Calu3 (cell line): Measurements from ENCODE around the gene PPP1R3G. TPM values are rescaled to one million over a fixed set of nuclear protein-coding genes. Genes with fewer than 3 reads are reported as not detected.

Source experiments
- BruUV-seq: library from RNA; stranded (reverse); fragments of 400-500 nt; replicated peaks from 2 replicates; lab custom pipeline; 2021; lab: Mats Ljungman, UMichigan
- CTCF ChIA-PET: fragments of 300-600 bp; sonication (Branson Sonifier 250); formaldehyde crosslinking; loops from one replicate; lab custom pipeline; 2022; ENCODE audit warnings: antibody characterized with exemption; lab: Charles Lee
- DNase-seq: peaks from one replicate; pipeline ENCODE4 v3.0.0; 2022
- H3K27ac Mint-ChIP-seq: one replicate; pipeline ENCODE4 v1.8.0; 2022; ENCODE audit warnings: mixed read lengths; ENCODE audit not compliant: unreplicated experiment
- H3K27me3 Mint-ChIP-seq: one replicate; pipeline ENCODE4 v1.8.0; 2022; ENCODE audit warnings: mixed read lengths; ENCODE audit not compliant: unreplicated experiment
- H3K36me3 Mint-ChIP-seq: one replicate; pipeline ENCODE4 v1.8.0; 2022; ENCODE audit warnings: mild to moderate bottlenecking, moderate library complexity, mixed read lengths; ENCODE audit not compliant: insufficient read depth, unreplicated experiment
- H3K4me1 Mint-ChIP-seq: one replicate; pipeline ENCODE4 v1.8.0; 2022; ENCODE audit warnings: mild to moderate bottlenecking, low read depth, mixed read lengths; ENCODE audit not compliant: unreplicated experiment
- H3K4me3 Mint-ChIP-seq: one replicate; pipeline ENCODE4 v1.8.0; 2022; ENCODE audit warnings: mild to moderate bottlenecking, low read depth, moderate library complexity, mixed read lengths; ENCODE audit not compliant: unreplicated experiment
- H3K9me3 Mint-ChIP-seq: one replicate; pipeline ENCODE4 v1.8.0; 2022; ENCODE audit warnings: low read depth, mixed read lengths; ENCODE audit not compliant: unreplicated experiment
- intact Hi-C: fragments of 100-400 bp; cut with micrococcal nuclease; formaldehyde crosslinking; loops from one replicate; pipeline ENCODE4 v1.10.0; 2022; ENCODE audit not compliant: unreplicated experiment
- total RNA-seq: library from RNA; stranded (reverse); gene quantifications from 2 replicates; pipeline ENCODE4 v1.2.3, GENCODE V29; 2022
- TF ChIP-seq, protein P1 (sequence below): fragments of 200-600 bp; IDR thresholded peaks from one replicate; pipeline ENCODE4 v1.8.0; 2022; ENCODE audit warnings: antibody characterized with exemption; ENCODE audit not compliant: unreplicated experiment

The PPP1R3G gene
- total RNA-seq, 1 experiment from 2014 or later, result 0.07 TPM

DNA sequence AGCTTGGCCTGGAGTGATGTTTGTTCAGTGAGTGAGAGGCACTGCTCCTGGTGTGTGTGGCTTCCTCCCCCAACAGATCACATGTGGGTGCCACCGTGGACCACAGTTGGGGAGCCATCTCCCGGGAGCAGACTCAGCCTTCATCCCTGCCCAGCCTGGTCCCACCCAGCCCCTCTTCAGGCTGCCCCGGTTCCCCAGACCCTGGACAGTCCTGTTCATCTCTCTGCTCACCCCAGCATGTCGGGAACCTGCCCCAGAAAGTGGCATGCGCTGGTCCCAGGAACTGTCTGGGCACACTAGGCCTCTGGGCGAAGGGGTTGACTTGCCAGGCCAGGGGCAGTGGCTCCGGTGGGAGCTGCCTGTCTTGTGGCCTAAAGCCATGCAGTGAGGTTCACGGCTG, 21.5 kb upstream of the PPP1R3G start:
- Mint-ChIP-seq H3K9me3 (no peaks in the 10 kb centered on the region), H3K4me1 (no peaks in the 10 kb centered on the region), H3K27ac (no peak overlapping the region), H3K36me3 (no peaks in the 10 kb centered on the region), H3K4me3 (no peak overlapping the region), H3K27me3 (no peaks in the 10 kb centered on the region)
- CTCF ChIA-PET, result no interaction called here
- no peak for DNase-seq
- no TSS peak for BruUV-seq
- TF ChIP-seq, protein P1, sequence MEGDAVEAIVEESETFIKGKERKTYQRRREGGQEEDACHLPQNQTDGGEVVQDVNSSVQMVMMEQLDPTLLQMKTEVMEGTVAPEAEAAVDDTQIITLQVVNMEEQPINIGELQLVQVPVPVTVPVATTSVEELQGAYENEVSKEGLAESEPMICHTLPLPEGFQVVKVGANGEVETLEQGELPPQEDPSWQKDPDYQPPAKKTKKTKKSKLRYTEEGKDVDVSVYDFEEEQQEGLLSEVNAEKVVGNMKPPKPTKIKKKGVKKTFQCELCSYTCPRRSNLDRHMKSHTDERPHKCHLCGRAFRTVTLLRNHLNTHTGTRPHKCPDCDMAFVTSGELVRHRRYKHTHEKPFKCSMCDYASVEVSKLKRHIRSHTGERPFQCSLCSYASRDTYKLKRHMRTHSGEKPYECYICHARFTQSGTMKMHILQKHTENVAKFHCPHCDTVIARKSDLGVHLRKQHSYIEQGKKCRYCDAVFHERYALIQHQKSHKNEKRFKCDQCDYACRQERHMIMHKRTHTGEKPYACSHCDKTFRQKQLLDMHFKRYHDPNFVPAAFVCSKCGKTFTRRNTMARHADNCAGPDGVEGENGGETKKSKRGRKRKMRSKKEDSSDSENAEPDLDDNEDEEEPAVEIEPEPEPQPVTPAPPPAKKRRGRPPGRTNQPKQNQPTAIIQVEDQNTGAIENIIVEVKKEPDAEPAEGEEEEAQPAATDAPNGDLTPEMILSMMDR, result no peak
- intact Hi-C loops, result no loop called here

DNA sequence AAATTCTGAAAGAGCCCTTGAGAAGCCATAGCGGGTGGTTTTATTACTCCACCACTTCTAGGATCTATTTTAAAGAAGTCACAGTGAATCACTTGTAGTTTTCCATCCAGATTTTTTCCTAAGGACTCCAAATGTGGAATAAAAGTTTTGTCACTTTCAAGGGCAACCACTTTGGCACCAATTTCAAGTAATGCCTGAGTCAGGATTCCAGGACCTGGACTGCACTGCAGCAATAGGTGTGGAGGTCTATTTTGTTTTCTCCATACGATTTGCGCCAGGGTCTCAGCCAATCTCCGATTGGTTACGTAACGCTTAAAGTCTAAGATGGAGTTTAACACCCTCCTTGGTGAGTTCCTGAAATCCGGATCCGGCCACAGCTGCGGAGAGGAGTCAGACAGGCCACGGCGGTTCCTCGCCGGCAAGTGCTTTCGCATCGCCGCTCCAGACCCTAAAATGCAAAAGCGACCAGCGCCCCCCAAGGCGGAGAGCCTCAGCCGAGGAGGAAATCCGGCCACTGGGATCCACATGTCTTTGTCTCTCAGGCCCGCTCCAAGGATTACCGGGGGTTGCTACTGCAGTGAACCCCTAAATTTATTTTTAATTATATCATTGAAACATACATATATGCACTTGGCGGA, 18.6 kb upstream of the PPP1R3G start:
- Mint-ChIP-seq H3K4me3 (no peak overlapping the region), H3K36me3 (no peaks in the 10 kb centered on the region), H3K27me3 (no peaks in the 10 kb centered on the region), H3K4me1 (no peaks in the 10 kb centered on the region), H3K27ac (no peak overlapping the region), H3K9me3 (no peaks in the 10 kb centered on the region)
- CTCF ChIA-PET, result no interaction called here
- no peak for DNase-seq
- intact Hi-C loops, result no loop called here
- no TSS peak for BruUV-seq
- TF ChIP-seq, protein P1, result no peak

DNA sequence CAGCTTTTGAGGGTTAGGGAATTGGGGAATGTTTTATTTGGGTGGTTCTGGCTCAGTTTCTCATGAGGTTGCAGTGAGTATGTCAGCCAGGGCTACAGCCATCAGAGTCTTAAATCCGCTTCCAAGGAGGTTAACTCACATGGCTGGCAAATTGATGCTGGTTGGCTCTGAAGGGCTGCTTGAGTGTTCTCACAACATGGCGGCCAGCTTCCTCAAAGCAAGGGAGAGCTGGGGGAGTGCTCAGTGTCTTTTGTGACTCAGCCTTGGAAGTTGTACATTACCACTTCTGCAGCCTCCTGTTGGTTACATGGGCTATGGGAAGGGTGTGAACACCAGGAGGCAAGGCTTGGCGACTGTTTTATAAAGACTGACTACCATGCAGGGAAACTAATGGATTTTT, 17.8 kb upstream of the PPP1R3G start:
- no TSS peak for BruUV-seq
- no peaks in the 10 kb centered on the region for H3K27me3 Mint-ChIP-seq
- H3K4me3 Mint-ChIP-seq, result no peak overlapping the region
- TF ChIP-seq, protein P1, result no peak
- H3K4me1 Mint-ChIP-seq, result no peaks in the 10 kb centered on the region
- H3K9me3 Mint-ChIP-seq, result no peaks in the 10 kb centered on the region
- intact Hi-C loops, result no loop called here
- CTCF ChIA-PET, result no interaction called here
- no peak overlapping the region for H3K27ac Mint-ChIP-seq
- no peak for DNase-seq
- no peaks in the 10 kb centered on the region for H3K36me3 Mint-ChIP-seq

DNA sequence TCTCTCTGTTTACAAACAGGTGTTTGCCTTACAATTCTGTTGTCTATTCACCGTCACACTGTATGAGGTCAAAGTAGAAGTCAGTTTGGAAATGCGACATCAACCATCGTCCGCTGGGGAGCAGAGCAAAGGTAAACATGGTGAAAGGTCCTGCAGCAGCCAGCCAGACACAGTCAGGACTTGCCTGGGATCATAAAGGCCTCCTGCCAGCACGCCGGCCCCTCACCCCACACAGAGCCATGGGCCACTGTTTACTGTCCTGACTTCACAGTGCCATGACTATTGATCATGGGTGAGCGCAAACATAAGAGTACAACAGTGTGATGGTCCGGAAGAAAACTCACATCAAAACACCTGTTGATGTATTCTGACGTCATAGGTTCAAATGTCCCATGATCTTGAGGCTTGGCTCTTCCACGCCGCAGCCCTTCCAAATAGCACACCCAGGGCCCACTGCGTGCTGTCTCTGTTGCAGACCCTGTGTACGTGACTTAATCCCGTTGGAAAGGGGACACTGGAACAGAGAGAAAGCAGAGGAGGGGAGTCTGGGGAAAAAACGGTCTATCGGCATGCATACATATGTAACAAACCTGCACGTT, 16.9 kb upstream of the PPP1R3G start:
- TF ChIP-seq, protein P1, result no peak
- no peak overlapping the region for H3K4me3 Mint-ChIP-seq
- intact Hi-C loops, result no loop called here
- H3K36me3 Mint-ChIP-seq, result no peaks in the 10 kb centered on the region
- H3K4me1 Mint-ChIP-seq, result no peaks in the 10 kb centered on the region
- no TSS peak for BruUV-seq
- no peak overlapping the region for H3K27ac Mint-ChIP-seq
- CTCF ChIA-PET, result no interaction called here
- H3K9me3 Mint-ChIP-seq, result no peaks in the 10 kb centered on the region
- no peaks in the 10 kb centered on the region for H3K27me3 Mint-ChIP-seq
- DNase-seq, result no peak
